ENCODE measurements around the gene PPM1H. TPM values are rescaled to one million over a fixed set of nuclear protein-coding genes. Genes with fewer than 3 reads are reported as not detected.

PPM1H gene
- total and polyA plus RNA-seq, 10 of the 15 experiments (the other 5 are each of a cell fraction or from before 2014, with no cell fraction given) = 0.11 to 0.83 (median 0.49) TPM

DNA sequence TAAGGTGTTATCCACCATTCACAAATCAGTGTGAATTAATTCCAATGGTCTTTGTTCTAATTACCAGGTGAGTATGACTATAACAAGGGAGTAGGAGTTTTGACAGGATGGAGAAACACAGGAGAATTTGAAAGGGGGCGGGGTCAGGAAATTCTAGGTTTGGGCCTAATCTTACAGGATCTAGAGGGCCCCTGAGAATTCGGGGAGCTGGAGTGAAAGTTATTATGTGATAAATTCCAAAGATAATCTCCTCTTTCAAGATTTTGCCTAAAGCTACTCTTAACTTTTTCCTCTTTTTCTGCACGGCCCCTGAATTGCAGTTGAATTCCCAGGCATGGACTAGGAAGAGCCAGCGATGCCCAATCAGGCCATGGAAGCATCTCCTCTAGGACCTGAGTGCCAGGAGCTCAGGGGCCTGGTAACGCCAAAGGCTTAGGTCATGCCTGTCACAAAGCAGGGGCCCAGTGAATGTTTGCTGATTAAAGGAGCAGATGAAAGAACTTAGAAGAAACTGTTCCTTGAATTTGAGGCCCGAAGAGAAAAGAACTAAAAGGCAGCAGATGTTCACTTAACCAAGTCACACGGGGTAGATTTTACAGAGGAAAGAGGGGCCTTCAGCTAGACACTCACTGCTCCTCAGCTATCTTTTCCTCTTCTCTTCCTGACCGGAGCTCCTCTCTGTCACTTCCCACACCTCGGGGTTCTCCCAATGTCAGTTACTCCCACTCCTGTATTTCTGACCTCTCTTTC is 195.5 kb downstream of the PPM1H start:
- FAIRE-seq (no peak), ATAC-seq (no peak), DNase-seq (ENCODE audit: low read depth, low spot score) (no peak)
- no peaks in the 10 kb centered on the region for H4K20me1 ChIP-seq (ENCODE audit: control insufficient read depth, insufficient read depth)
- intact Hi-C loops (cut with micrococcal nuclease; ENCODE audit: unreplicated experiment) (no loop called here), in situ Hi-C loops (cut with MboI) (no loop called here)
- ChIA-PET RAD21 (ENCODE audit: unreplicated experiment) (interaction anchor here (1.2 kb wide), 1 partner anchor 97 kb away, joined by 3 read pairs; no protein-coding TSS in a partner anchor), POLR2A (no interaction called here), SMC1A (ENCODE audit: uncharacterized antibody, unreplicated experiment) (interaction anchor here (1.2 kb wide), 1 partner anchor 8 kb away, joined by 3 read pairs; no protein-coding TSS in a partner anchor), CTCF (no interaction called here)
- BruUV-seq (replicated peaks) = no TSS peak
- peaks cover under 1% of the 10 kb centered on the region for H3K4me1 ChIP-seq (ENCODE audit: control insufficient read depth, insufficient read depth, low read length)
- no peak overlapping the region for H3K4me3 ChIP-seq
- H3K9me3 ChIP-seq (replicated peaks; ENCODE audit: control insufficient read depth, insufficient read depth, low read length) = no peaks in the 10 kb centered on the region
- H3K4me2 ChIP-seq (ENCODE audit: control insufficient read depth, insufficient read depth) = no peak overlapping the region
- no peaks in the 10 kb centered on the region for H3K27me3 ChIP-seq (replicated peaks in 1 of 2; ENCODE audit: control insufficient read depth in 2 of 2, insufficient read depth in 2 of 2, low read length in 1 of 2)
- no peak overlapping the region for H3K27ac ChIP-seq (ENCODE audit: control insufficient read depth, insufficient read depth)
- WGBS (ENCODE audit: insufficient coverage, insufficient replicate concordance, low lambda C conversion rate, missing lambda C conversion rate) = 79% methylated on average over 9 of the region's 9 CpGs
- no peak overlapping the region for H3K9ac ChIP-seq (ENCODE audit: control insufficient read depth, insufficient read depth, low read length)
- H2AFZ ChIP-seq (ENCODE audit: control insufficient read depth, low read depth, low read length) = peak overlapping the region; percentile 33
- no peaks in the 10 kb centered on the region for H3K79me2 ChIP-seq (ENCODE audit: control insufficient read depth, insufficient read depth, low read length)
- no peaks in the 10 kb centered on the region for H3K36me3 ChIP-seq (ENCODE audit: control insufficient read depth in 2 of 2, insufficient read depth in 2 of 2, low read length in 1 of 2)
- TF ChIP-seq CBFB (IDR thresholded peaks at IDR 0.05; ENCODE audit: low read depth) (no peak), IKZF2 (IDR thresholded peaks at IDR 0.05) (no peak), TAF1 (IDR thresholded peaks at IDR 0.05; ENCODE audit: borderline replicate concordance, low read depth, low read length) (no peak), EP300 (IDR thresholded peaks at IDR 0.05; ENCODE audit: borderline replicate concordance in 1 of 2, control insufficient read depth in 1 of 2, low read depth in 2 of 2, low read length in 2 of 2) (no peak), SUZ12 (IDR thresholded peaks at IDR 0.05; ENCODE audit: unreplicated experiment) (no peak), CREM (IDR thresholded peaks at IDR 0.05; ENCODE audit: low read depth) (no peak), LARP7 (IDR thresholded peaks at IDR 0.05) (no peak), POLR2AphosphoS5 (IDR thresholded peaks at IDR 0.05; ENCODE audit: low read length) (no peak), MYB (IDR thresholded peaks at IDR 0.05; ENCODE audit: borderline replicate concordance, low read depth, low read length) (no peak), CHD4 (IDR thresholded peaks at IDR 0.05) (no peak), NFYA (IDR thresholded peaks at IDR 0.05; ENCODE audit: borderline replicate concordance, low read depth, low read length) (no peak), POLR2AphosphoS2 (IDR thresholded peaks at IDR 0.05; ENCODE audit: low read depth, low read length) (no peak), GATAD2B (conservative IDR thresholded peaks at IDR 0.05; ENCODE audit: low read depth) (no peak)
- TF ChIP-seq, protein P1, sequence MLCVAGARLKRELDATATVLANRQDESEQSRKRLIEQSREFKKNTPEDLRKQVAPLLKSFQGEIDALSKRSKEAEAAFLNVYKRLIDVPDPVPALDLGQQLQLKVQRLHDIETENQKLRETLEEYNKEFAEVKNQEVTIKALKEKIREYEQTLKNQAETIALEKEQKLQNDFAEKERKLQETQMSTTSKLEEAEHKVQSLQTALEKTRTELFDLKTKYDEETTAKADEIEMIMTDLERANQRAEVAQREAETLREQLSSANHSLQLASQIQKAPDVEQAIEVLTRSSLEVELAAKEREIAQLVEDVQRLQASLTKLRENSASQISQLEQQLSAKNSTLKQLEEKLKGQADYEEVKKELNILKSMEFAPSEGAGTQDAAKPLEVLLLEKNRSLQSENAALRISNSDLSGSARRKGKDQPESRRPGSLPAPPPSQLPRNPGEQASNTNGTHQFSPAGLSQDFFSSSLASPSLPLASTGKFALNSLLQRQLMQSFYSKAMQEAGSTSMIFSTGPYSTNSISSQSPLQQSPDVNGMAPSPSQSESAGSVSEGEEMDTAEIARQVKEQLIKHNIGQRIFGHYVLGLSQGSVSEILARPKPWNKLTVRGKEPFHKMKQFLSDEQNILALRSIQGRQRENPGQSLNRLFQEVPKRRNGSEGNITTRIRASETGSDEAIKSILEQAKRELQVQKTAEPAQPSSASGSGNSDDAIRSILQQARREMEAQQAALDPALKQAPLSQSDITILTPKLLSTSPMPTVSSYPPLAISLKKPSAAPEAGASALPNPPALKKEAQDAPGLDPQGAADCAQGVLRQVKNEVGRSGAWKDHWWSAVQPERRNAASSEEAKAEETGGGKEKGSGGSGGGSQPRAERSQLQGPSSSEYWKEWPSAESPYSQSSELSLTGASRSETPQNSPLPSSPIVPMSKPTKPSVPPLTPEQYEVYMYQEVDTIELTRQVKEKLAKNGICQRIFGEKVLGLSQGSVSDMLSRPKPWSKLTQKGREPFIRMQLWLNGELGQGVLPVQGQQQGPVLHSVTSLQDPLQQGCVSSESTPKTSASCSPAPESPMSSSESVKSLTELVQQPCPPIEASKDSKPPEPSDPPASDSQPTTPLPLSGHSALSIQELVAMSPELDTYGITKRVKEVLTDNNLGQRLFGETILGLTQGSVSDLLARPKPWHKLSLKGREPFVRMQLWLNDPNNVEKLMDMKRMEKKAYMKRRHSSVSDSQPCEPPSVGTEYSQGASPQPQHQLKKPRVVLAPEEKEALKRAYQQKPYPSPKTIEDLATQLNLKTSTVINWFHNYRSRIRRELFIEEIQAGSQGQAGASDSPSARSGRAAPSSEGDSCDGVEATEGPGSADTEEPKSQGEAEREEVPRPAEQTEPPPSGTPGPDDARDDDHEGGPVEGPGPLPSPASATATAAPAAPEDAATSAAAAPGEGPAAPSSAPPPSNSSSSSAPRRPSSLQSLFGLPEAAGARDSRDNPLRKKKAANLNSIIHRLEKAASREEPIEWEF (IDR thresholded peaks at IDR 0.05; ENCODE audit: insufficient replicate concordance, low read depth, low read length) = no peak

Measured in GM12878 (cell line).